ENCODE measurements around the gene NPTX2.

DNA sequence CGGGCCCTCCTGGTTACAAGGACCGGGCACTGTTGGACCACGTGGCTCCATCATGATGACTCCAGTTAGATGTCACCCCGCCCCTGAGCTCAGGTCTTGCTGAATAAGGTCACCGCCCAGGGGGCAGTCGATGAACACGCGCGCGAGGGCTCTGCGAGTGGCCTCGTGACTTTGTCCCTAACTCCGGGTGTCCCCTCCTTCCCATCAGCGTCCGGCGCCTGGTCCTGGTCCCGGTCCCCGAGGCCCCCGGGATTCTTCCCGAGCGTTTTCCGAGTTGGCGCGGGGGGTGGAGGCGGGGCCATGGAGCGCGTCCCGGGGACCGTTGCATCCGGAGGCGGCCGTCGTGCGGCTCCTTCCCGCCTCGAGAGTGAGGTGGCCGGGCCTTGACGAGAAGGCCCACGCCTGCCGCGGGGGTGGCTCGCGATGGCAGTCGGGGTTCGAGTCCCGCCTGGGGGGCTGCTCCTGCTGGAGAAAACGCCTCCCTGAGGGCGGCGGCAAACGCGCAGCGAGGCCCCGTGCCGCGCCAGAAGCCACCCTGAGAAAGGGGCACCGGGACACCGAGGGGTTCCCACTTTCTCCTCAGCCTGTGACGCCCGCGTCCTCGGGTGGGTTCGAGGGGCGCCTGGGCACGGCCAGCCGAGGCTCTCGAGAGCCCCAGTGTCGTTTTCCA lies 569 bp upstream of the NPTX2 start:
- TF ChIP-seq POLR2A (IDR thresholded peaks at IDR 0.05) = no peak
- TF ChIP-seq, protein P1, sequence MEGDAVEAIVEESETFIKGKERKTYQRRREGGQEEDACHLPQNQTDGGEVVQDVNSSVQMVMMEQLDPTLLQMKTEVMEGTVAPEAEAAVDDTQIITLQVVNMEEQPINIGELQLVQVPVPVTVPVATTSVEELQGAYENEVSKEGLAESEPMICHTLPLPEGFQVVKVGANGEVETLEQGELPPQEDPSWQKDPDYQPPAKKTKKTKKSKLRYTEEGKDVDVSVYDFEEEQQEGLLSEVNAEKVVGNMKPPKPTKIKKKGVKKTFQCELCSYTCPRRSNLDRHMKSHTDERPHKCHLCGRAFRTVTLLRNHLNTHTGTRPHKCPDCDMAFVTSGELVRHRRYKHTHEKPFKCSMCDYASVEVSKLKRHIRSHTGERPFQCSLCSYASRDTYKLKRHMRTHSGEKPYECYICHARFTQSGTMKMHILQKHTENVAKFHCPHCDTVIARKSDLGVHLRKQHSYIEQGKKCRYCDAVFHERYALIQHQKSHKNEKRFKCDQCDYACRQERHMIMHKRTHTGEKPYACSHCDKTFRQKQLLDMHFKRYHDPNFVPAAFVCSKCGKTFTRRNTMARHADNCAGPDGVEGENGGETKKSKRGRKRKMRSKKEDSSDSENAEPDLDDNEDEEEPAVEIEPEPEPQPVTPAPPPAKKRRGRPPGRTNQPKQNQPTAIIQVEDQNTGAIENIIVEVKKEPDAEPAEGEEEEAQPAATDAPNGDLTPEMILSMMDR (IDR thresholded peaks at IDR 0.05) = no peak
- TF ChIP-seq POLR2AphosphoS5 (IDR thresholded peaks at IDR 0.05) = no peak
